ENCODE results near the gene NUPR1.
"Not testable (repeated sequence)": the region's sequence is repeated elsewhere in the genome, so short reads cannot be mapped to it uniquely, and the experiment has no call there.

The NUPR1 gene

GRCh38 chr16:28501258-28502232 lies 37.2 kb downstream of the NUPR1 start:
- Histone ChIP-seq H3K27me3 (replicated peaks; ENCODE audit: insufficient read depth, low read length) (peaks cover 22% of the 10 kb centered on the region), H3K9me3 (replicated peaks; ENCODE audit: insufficient read depth, low read length) (no peaks in the 10 kb centered on the region), H3K9ac (ENCODE audit: low read length) (no peak overlapping the region), H3K4me3 (ENCODE audit: low read length) (no peak overlapping the region), H3F3A (ENCODE audit: insufficient read depth, low read length) (no peaks in the 10 kb centered on the region), H3K36me3 (replicated peaks; ENCODE audit: insufficient read depth, low read length) (no peaks in the 10 kb centered on the region), H3K9me2 (replicated peaks; ENCODE audit: insufficient read depth, low read length) (no peaks in the 10 kb centered on the region), H3K4me1 (ENCODE audit: low read length) (no peaks in the 10 kb centered on the region), H3K4me2 (ENCODE audit: low read depth, low read length) (no peak overlapping the region), H2AFZ (ENCODE audit: low read length) (no peak overlapping the region), H4K20me1 (ENCODE audit: insufficient read depth, low read length) (no peaks in the 10 kb centered on the region), H3K27ac (ENCODE audit: low read length) (no peak overlapping the region), H3K79me2 (ENCODE audit: low read length) (no peaks in the 10 kb centered on the region)
- TF ChIP-seq EZH2phosphoT487 (IDR thresholded peaks at IDR 0.05; ENCODE audit: low read length) (no peak), EZH2 (optimal IDR thresholded peaks at IDR 0.05; ENCODE audit: low read depth, low read length) (no peak), CTCF (IDR thresholded peaks at IDR 0.05; ENCODE audit: low read length) (no peak)
- DNase-seq, result no peak

GRCh38 chr16:28500476-28501180 lies 38.1 kb downstream of the NUPR1 start:
- H3F3A ChIP-seq (ENCODE audit: insufficient read depth, low read length); H3K36me3 ChIP-seq (replicated peaks; ENCODE audit: insufficient read depth, low read length); H3K9me2 ChIP-seq (replicated peaks; ENCODE audit: insufficient read depth, low read length); H3K9ac ChIP-seq (ENCODE audit: low read length); H3K4me1 ChIP-seq (ENCODE audit: low read length); H3K79me2 ChIP-seq (ENCODE audit: low read length); H3K4me3 ChIP-seq (ENCODE audit: low read length); H3K27ac ChIP-seq (ENCODE audit: low read length); DNase-seq; H3K4me2 ChIP-seq (ENCODE audit: low read depth, low read length); H2AFZ ChIP-seq (ENCODE audit: low read length); H3K9me3 ChIP-seq (replicated peaks; ENCODE audit: insufficient read depth, low read length); H4K20me1 ChIP-seq (ENCODE audit: insufficient read depth, low read length): not testable (repeated sequence)
- peaks cover 15% of the 10 kb centered on the region for H3K27me3 ChIP-seq (replicated peaks; ENCODE audit: insufficient read depth, low read length)

GRCh38 chr16:28499854-28500253 lies 38.9 kb downstream of the NUPR1 start:
- H3K27me3 ChIP-seq (replicated peaks; ENCODE audit: insufficient read depth, low read length), result peaks cover 8% of the 10 kb centered on the region
- DNase-seq, result no peak
- no peak for TF ChIP-seq EZH2 (optimal IDR thresholded peaks at IDR 0.05; ENCODE audit: low read depth, low read length)
- no peak for TF ChIP-seq CTCF (IDR thresholded peaks at IDR 0.05; ENCODE audit: low read length)
- no peak for TF ChIP-seq EZH2phosphoT487 (IDR thresholded peaks at IDR 0.05; ENCODE audit: low read length)
- no peaks in the 10 kb centered on the region for H4K20me1 ChIP-seq (ENCODE audit: insufficient read depth, low read length)
- H3K27ac ChIP-seq (ENCODE audit: low read length), result no peak overlapping the region
- H3K79me2 ChIP-seq (ENCODE audit: low read length), result no peaks in the 10 kb centered on the region
- H3K9ac ChIP-seq (ENCODE audit: low read length), result no peak overlapping the region
- H3K9me2 ChIP-seq (replicated peaks; ENCODE audit: insufficient read depth, low read length), result no peaks in the 10 kb centered on the region
- no peak overlapping the region for H3K4me2 ChIP-seq (ENCODE audit: low read depth, low read length)
- no peaks in the 10 kb centered on the region for H3K4me1 ChIP-seq (ENCODE audit: low read length)
- no peak overlapping the region for H2AFZ ChIP-seq (ENCODE audit: low read length)
- H3F3A ChIP-seq (ENCODE audit: insufficient read depth, low read length), result no peaks in the 10 kb centered on the region
- H3K9me3 ChIP-seq (replicated peaks; ENCODE audit: insufficient read depth, low read length), result no peaks in the 10 kb centered on the region
- H3K4me3 ChIP-seq (ENCODE audit: low read length), result no peak overlapping the region
- no peaks in the 10 kb centered on the region for H3K36me3 ChIP-seq (replicated peaks; ENCODE audit: insufficient read depth, low read length)

Data from MM.1S (cell line).